Right atrium auricular region (tissue), 2 donors: ENCODE data around the gene RANBP1. TPM values are rescaled to one million over a fixed set of nuclear protein-coding genes. Genes with fewer than 3 reads are reported as not detected.

ENCODE experiments used
- DNase-seq: peaks from one replicate; pipeline ENCODE4 v3.0.0-alpha.2; 2019; ENCODE audit warnings: low spot score
- H3K27ac ChIP-seq, 2 donors: fragments of 200-600 bp; sonication (generic); 1 replicate in 1 of 2; 2 replicates in 1 of 2; pipeline ENCODE4 v1.5.1; 2016 to 2019
- H3K27me3 ChIP-seq, 2 donors: fragments of 200-600 bp; sonication (generic); one replicate each; pipeline versions ENCODE4 v1.5.1 to v1.6.0; 2017 to 2019
- H3K36me3 ChIP-seq: fragments of 200-600 bp; sonication (generic); one replicate; pipeline ENCODE4 v1.5.1; 2016
- H3K4me1 ChIP-seq, 2 donors: fragments of 200-600 bp; sonication (generic); one replicate each; pipeline versions ENCODE4 v1.5.1 to v1.6.0; 2017 to 2019
- H3K4me3 ChIP-seq, 2 donors: fragments of 200-600 bp; sonication (generic); 1 replicate in 1 of 2; 2 replicates in 1 of 2; pipeline ENCODE4 v1.5.1; 2017 to 2019; ENCODE audit warnings: mild to moderate bottlenecking in 1 of 2, moderate library complexity in 1 of 2
- H3K9me3 ChIP-seq, 2 donors: fragments of 200-600 bp; sonication (generic); one replicate each; pipeline ENCODE4 v1.5.1; 2019
- CTCF ChIP-seq, 2 donors: fragments of 200-600 bp; sonication (generic); IDR thresholded peaks; one replicate each; pipeline ENCODE4 v1.5.1; 2019; ENCODE audit warnings: antibody characterized with exemption in 2 of 2
- total RNA-seq, 2 donors: library from RNA; depleted of rRNA; stranded (reverse); fragments of >200 nt; gene quantifications; one replicate each; pipeline ENCODE4 v1.1.0, GENCODE V29; 2016

Gene RANBP1
- total RNA-seq, 2 donors from 2014 or later: 63.6 to 96.5 TPM

GRCh38 chr22:20147237-20147988 lies 31.5 kb downstream of the RANBP1 start:
- no peak for TF ChIP-seq CTCF (IDR thresholded peaks at IDR 0.05)
- Histone ChIP-seq H3K36me3 (peaks cover 14% of the 10 kb centered on the region), H3K27me3 (no peaks in the 10 kb centered on the region), H3K9me3 (no peaks in the 10 kb centered on the region), H3K4me3 (no peak overlapping the region), H3K27ac (no peak overlapping the region), H3K4me1 (no peaks in the 10 kb centered on the region)
- DNase-seq: no peak

DNA sequence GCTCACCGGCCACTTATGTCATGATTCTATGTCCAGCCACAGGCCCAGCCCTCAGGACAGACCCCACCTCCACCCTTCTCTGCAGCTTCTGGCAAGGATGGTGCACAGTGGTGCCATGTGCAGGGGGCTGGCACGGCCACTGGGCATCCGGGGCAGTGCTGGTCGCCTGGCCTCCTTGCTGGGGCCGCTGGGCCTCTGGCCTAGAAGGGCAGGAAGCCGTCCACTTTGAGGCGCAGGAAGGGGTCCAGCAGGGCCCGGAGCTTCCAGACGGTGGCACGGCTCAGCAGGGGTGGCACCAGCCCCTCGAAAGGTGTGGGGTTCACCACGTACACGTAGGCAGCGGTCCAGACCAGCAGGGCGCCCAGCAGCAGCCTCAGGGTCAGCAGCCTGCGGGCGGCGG lies 32.5 kb downstream of the RANBP1 start:
- Histone ChIP-seq H3K36me3 (peaks cover 10% of the 10 kb centered on the region), H3K27ac (no peak overlapping the region), H3K9me3 (no peaks in the 10 kb centered on the region), H3K27me3 (no peaks in the 10 kb centered on the region), H3K4me1 (no peaks in the 10 kb centered on the region), H3K4me3 (no peak overlapping the region)
- no peak for TF ChIP-seq CTCF (IDR thresholded peaks at IDR 0.05)
- DNase-seq: no peak

DNA sequence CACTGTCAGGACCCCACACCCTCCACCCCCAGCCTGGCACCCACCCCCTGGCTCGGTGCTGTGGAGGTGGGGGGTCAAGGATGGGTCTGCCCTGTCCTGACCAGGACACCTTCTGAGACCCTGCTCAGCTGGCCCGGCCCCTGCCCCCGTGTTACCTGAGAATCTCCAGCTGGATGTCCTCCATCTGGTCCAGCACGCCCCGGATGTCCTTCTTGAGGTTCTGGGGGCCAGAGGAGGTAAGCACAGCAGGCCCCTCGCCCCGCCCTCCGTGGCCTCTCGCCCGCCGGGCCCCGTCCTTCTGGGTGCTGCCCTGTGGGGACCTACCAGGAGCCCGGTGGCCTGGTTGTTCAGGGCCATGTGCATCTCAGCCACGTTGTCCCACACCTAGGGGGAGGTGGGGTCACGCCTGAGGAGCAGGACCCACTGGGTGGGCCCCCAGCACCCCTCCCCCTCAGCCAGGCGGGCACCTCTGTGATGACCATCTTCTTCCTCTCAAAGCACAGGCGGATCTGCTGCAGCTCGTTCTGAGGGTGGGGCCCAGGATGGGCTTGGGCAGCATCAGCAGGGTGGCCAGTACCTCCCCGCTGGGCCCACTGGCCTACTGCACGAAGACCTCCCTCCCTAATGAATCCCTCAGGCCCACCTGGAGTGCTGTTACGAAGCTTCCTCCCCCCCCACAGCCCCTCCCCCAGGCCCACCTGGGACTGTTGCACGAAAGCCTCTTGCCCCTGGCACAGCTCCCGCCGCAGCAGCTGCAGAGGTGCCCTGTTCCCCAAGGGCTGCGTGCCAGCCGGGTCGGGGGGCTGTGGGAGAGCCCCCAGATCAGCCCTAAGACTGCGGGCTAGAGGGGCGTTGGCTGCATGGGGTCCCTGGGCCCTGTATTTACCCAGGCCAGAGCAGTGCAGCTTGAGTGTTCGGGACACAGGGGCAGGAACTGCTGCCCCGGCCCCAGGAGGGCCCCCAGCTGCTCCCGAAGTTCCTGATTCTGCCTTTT lies 33.6 kb downstream of the RANBP1 start:
- Histone ChIP-seq H3K36me3 (peaks cover 4% of the 10 kb centered on the region), H3K27ac (no peak overlapping the region), H3K4me1 (no peaks in the 10 kb centered on the region), H3K9me3 (no peaks in the 10 kb centered on the region), H3K4me3 (no peak overlapping the region), H3K27me3 (no peaks in the 10 kb centered on the region)
- no peak for TF ChIP-seq CTCF (IDR thresholded peaks at IDR 0.05)
- no peak for DNase-seq

DNA sequence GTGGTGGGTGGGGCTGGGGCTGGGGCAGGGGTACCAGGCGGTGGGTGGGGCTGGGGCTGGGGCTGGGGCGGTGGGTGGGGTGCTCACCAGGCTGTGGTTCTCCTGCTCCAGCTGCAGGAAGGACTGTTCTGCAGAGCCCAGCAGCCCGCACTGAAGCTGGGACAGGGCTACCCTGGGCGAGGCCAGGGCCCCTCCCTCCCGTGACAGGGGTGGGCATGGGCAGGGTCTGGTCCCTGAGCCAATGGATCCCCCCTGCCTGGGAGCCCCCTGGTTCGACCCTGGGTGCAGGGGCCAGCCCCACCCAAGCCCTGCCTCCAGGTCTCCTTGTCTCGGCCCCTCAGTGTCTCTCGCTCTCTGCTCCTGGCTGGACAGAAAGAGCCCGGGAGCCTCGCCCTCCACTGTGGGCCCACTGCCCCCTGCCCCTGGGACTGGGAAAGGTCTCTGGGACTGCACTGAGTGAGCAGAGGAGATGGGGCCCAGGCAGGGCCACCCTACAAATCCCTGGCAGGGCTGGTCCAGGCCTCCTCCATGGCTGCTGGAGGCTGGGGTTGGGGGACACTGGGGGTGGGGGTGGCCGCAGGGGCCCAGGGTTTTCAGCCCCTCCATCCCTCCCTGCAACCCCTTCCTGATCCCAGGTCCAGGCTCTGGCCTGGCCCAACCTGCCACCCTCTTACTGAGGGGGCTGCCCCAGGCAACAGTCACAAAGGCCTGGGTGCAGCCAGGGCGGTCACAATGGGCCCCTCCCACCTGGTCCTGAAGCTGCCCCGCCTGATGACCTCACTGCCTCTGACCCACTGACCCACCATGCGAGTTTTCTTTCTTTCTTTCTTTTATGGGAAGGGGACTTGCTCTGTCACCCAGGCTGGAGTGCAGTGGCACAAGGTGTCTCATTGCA lies 34.7 kb downstream of the RANBP1 start, which contains the start of gene CCDC188:
Gene CCDC188, minus strand, starts transcription at position 675 of the 895 bp plus-strand sequence. Its CDS starts 69 bp downstream, at position 606.
- no peaks in the 10 kb centered on the region for H3K36me3 ChIP-seq
- H3K4me1 ChIP-seq: no peaks in the 10 kb centered on the region
- H3K27ac ChIP-seq: no peak within 1 kb of the TSS
- H3K27me3 ChIP-seq: no peaks in the 10 kb centered on the region
- no peak for DNase-seq
- TF ChIP-seq CTCF (IDR thresholded peaks at IDR 0.05): no peak
- no peak within 1 kb of the TSS for H3K4me3 ChIP-seq
- H3K9me3 ChIP-seq: no peaks in the 10 kb centered on the region

- Histone ChIP-seq H3K36me3 (no peaks in the 10 kb centered on the region), H3K27me3 (no peaks in the 10 kb centered on the region), H3K9me3 (no peaks in the 10 kb centered on the region), H3K4me1 (no peaks in the 10 kb centered on the region), H3K27ac (no peak overlapping the region), H3K4me3 (no peak overlapping the region)
- no peak for TF ChIP-seq CTCF (IDR thresholded peaks at IDR 0.05)
- DNase-seq: no peak
Observed at GRCh38 chr22:20151276-20151588, 35.3 kb downstream of the RANBP1 start.
